ENCODE results near the gene RC3H2.

- TF ChIP-seq CTCF (tag by site-specific recombination; IDR thresholded peaks at IDR 0.05) (no peak), PBX3 (CRISPR knock-in tag; IDR thresholded peaks at IDR 0.05) (no peak), ZNF585B (tag by site-specific recombination; IDR thresholded peaks at IDR 0.05) (no peak), REST (tag by site-specific recombination; IDR thresholded peaks at IDR 0.05) (no peak), YY1 (tag by site-specific recombination; IDR thresholded peaks at IDR 0.05) (no peak), ZNF747 (tag by site-specific recombination; IDR thresholded peaks at IDR 0.05) (no peak), PATZ1 (tag by site-specific recombination; IDR thresholded peaks at IDR 0.05) (no peak), TCF7L2 (IDR thresholded peaks at IDR 0.05; ENCODE audit: borderline replicate concordance, low read depth, low read length) (no peak), ZNF776 (tag by site-specific recombination; IDR thresholded peaks at IDR 0.05; ENCODE audit: borderline replicate concordance) (no peak), ZNF184 (tag by site-specific recombination; IDR thresholded peaks at IDR 0.05) (no peak), ZNF548 (tag by site-specific recombination; IDR thresholded peaks at IDR 0.05) (no peak), ZNF335 (tag by site-specific recombination; conservative IDR thresholded peaks at IDR 0.05) (no peak), SP7 (tag by site-specific recombination; IDR thresholded peaks at IDR 0.05) (no peak), ZSCAN5A (tag by site-specific recombination; IDR thresholded peaks at IDR 0.05) (no peak)
Observed at GRCh38 chr9:122888480-122888879, 16.7 kb downstream of the RC3H2 start.
